Stimulated activated naive CD8-positive, alpha-beta T cell treated with anti-CD3 and anti-CD28 coated beads, Interleukin-15, amount 100 ng/mL, for 72 hours (primary cell): ENCODE data around the gene RAD51B.
"Not testable (repeated sequence)": the region's sequence is repeated elsewhere in the genome, so short reads cannot be mapped to it uniquely, and the experiment has no call there.

ENCODE experiments used
- ATAC-seq: fragments of 150-1000 bp; cut with Tn5 transposase; 2 replicates; pipeline ENCODE4 v1.10.0; 2021; ENCODE audit warnings: mild to moderate bottlenecking, moderate library complexity
- DNase-seq, 2 donors: peaks; one replicate each; pipeline ENCODE4 v3.0.0; 2021 to 2022
- H3K27ac Mint-ChIP-seq, 2 donors: one replicate each; pipeline ENCODE4 v1.8.0; 2022; ENCODE audit warnings: mild to moderate bottlenecking in 2 of 2, mixed read lengths in 2 of 2, moderate library complexity in 2 of 2
- H3K27me3 Mint-ChIP-seq: one replicate; pipeline ENCODE4 v1.8.0; 2022; ENCODE audit warnings: mixed read lengths
- H3K4me1 Mint-ChIP-seq: one replicate; pipeline ENCODE4 v1.8.0; 2022; ENCODE audit warnings: mild to moderate bottlenecking, mixed read lengths
- H3K4me3 Mint-ChIP-seq, 2 donors: one replicate each; pipeline ENCODE4 v1.8.0; 2022; ENCODE audit warnings: mild to moderate bottlenecking in 2 of 2, mixed read lengths in 2 of 2, moderate library complexity in 1 of 2
- H3K9me3 Mint-ChIP-seq, 2 donors: one replicate each; pipeline ENCODE4 v1.8.0; 2022; ENCODE audit warnings: mixed read lengths in 2 of 2

Gene RAD51B

DNA sequence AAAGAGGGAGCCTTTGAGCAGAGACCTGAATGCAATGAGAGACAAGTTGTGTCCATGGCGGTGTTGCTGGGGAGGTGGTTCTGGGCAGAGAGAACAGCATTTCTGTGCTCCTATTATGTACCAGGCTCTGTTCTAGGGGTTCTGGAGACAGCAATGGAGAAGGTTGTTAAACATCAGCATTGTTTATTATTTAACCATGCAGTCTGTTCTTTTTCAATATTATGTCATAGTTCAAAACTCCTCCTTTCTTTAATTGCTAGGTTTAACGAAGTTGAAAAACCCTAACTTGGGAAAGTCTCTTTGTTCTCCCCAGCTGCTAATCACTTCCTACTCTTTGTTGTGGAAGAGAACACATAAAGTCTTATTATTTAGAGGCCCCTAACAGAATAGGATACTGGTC, 279.3 kb downstream of the RAD51B start:
- no peaks in the 10 kb centered on the region for H3K27me3 Mint-ChIP-seq
- H3K4me3 Mint-ChIP-seq = no peak overlapping the region
- H3K4me1 Mint-ChIP-seq = peaks cover 5% of the 10 kb centered on the region

GRCh38 chr14:68099495-68100045, 280.0 kb downstream of the RAD51B start:
- Mint-ChIP-seq H3K27me3 (no peaks in the 10 kb centered on the region), H3K4me3 (no peak overlapping the region), H3K9me3 (peaks cover 34 to 52% of the 10 kb centered on the region in 2 donors), H3K27ac (no peak overlapping the region), H3K4me1 (no peaks in the 10 kb centered on the region)
- DNase-seq (no peak), ATAC-seq (no peak)

More for the DNA sequence above, 279.3 kb downstream of the RAD51B start:
- DNase-seq = no peak
- no peak for ATAC-seq
- no peak overlapping the region for H3K27ac Mint-ChIP-seq
- H3K9me3 Mint-ChIP-seq = peaks cover 34 to 52% of the 10 kb centered on the region in 2 donors

DNA sequence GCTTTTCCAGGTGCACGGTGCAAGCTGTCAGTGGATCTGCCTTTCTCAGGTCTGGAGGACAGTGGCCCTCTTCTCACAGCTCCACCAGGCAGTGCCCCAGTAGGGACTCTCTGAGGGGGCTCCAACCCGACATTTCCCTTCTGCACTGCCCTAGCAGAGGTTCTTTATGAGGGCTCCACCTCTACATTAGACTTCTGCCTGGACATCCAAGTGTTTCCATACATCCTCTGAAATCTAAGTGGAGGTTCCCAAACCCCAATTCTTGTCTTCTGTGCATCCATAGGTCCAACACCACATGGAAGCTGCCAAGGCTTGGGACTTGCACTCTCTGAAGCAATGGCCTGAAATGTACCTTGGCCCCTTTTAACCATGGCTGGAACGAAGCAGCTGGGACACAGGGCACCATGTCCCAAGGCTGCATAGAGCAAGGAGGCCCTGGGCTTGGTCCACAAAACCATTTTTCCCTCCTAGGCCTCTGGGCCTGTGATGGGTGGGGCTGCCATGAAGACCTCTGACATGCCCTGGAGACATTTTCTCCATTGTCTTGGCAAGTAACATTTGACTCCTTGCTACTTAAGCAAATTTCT, 282.2 kb downstream of the RAD51B start:
- not testable (repeated sequence) for H3K27ac Mint-ChIP-seq, DNase-seq, H3K4me1 Mint-ChIP-seq, H3K4me3 Mint-ChIP-seq, H3K27me3 Mint-ChIP-seq, ATAC-seq
- peaks cover 34 to 52% of the 10 kb centered on the region in 2 donors for H3K9me3 Mint-ChIP-seq

- Mint-ChIP-seq H3K4me3 (no peak overlapping the region), H3K27ac (no peak overlapping the region), H3K4me1 (no peaks in the 10 kb centered on the region), H3K9me3 (peaks cover 26 to 36% of the 10 kb centered on the region in 2 donors), H3K27me3 (no peaks in the 10 kb centered on the region)
- no peak for DNase-seq
- ATAC-seq = no peak
These were observed 284.3 kb downstream of the RAD51B start for GRCh38 chr14:68103853-68104252.

DNA sequence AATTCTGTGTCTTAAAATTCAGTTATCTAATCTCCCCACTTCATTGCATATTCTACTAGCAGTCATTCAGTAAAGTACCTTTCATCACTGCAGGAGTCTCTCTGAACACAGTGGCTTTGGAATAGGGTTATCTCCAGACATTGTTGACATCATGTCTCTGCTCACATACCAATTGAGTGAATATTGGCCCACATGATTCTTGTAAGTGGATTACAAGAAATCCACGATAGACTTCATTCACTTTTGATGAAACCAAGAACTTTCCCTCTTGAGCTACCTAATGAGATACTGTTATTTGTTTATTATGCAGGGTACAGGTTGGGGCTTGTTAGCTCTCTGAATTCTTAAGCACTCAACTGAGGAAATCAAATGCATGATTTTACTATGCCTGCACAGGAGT, 284.9 kb downstream of the RAD51B start:
- peaks cover 6% of the 10 kb centered on the region for H3K4me1 Mint-ChIP-seq
- ATAC-seq (no peak), DNase-seq (no peak)
- no peak overlapping the region for H3K27ac Mint-ChIP-seq
- H3K4me3 Mint-ChIP-seq = no peak overlapping the region
- H3K9me3 Mint-ChIP-seq = peaks cover 19 to 34% of the 10 kb centered on the region in 2 donors
- no peaks in the 10 kb centered on the region for H3K27me3 Mint-ChIP-seq

- Mint-ChIP-seq H3K4me3 (no peak overlapping the region), H3K27me3 (no peaks in the 10 kb centered on the region), H3K27ac (no peak overlapping the region), H3K4me1 (peaks cover 16% of the 10 kb centered on the region), H3K9me3 (peaks cover 10 to 23% of the 10 kb centered on the region in 2 donors)
- DNase-seq (no peak), ATAC-seq (no peak)
These were observed 286.2 kb downstream of the RAD51B start for GRCh38 chr14:68105816-68106215.

DNA sequence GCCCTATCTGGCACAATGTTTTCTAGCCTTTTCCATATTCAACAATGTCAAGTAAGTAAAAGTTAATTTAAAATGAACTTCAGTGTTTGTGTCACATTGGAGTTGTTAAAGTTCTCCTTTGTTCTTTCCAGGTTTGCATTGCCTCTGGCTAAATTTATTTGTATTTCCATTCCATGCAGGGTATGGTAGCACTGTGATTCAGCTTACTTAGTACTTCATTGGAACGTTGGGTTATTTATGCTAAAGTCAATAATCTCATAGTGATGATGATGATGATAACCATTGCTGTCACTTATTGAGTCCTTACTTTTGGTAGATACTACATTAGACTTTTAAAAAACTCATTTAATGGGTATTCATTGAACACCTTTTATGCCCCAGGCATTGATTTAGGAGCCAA, 286.9 kb downstream of the RAD51B start:
- peaks cover 23% of the 10 kb centered on the region for H3K4me1 Mint-ChIP-seq
- no peak overlapping the region for H3K4me3 Mint-ChIP-seq
- H3K27ac Mint-ChIP-seq = no peak overlapping the region
- no peaks in the 10 kb centered on the region for H3K27me3 Mint-ChIP-seq
- peaks cover 8 to 16% of the 10 kb centered on the region in 2 donors for H3K9me3 Mint-ChIP-seq
- DNase-seq (no peak), ATAC-seq (no peak)

GRCh38 chr14:68106905-68107304, 287.3 kb downstream of the RAD51B start:
- ATAC-seq (no peak), DNase-seq (no peak)
- peaks cover 8 to 12% of the 10 kb centered on the region in 2 donors for H3K9me3 Mint-ChIP-seq
- no peaks in the 10 kb centered on the region for H3K27me3 Mint-ChIP-seq
- H3K4me3 Mint-ChIP-seq = no peak overlapping the region
- peaks cover 25% of the 10 kb centered on the region for H3K4me1 Mint-ChIP-seq
- H3K27ac Mint-ChIP-seq = no peak overlapping the region

DNA sequence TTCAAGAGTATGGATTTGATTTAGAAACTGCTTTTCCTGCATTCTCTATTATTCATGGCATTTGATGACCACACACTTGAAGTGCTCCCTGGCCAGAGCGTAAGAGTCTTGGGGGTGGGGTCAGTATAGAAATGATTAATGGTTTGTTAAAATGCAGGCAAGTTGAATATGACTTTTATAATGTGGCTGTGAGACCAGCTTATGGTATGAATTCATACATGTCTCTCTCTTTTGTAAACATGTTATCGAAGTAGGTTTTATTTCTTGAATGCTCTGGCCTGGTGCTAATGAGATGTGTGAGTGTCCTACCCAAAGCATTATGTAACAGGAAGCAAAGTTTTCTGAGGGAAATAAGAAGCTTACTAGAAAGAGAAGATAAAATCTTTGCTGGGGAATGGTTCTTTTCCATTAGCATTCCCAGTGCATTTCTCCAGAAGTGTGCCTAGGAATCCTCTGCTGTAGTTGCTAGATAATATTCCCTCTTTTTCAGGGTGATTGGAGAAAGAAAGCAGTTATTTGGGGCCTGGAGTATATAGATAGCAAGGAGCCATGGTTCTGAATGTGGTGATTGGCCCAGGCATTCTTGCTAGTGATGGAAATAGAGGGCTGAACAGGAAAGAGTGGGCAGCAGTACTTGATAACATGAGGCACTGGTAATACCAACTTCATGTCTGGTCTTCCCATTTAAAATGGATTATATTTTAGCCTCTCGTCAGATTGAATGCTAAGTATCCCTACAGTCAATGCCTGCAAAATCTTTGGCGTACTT, 289.7 kb downstream of the RAD51B start:
- H3K9me3 Mint-ChIP-seq = no peaks in the 10 kb centered on the region
- ATAC-seq (no peak), DNase-seq (no peak)
- peaks cover 25% of the 10 kb centered on the region for H3K4me1 Mint-ChIP-seq
- H3K4me3 Mint-ChIP-seq = no peak overlapping the region
- no peak overlapping the region for H3K27ac Mint-ChIP-seq
- no peaks in the 10 kb centered on the region for H3K27me3 Mint-ChIP-seq

DNA sequence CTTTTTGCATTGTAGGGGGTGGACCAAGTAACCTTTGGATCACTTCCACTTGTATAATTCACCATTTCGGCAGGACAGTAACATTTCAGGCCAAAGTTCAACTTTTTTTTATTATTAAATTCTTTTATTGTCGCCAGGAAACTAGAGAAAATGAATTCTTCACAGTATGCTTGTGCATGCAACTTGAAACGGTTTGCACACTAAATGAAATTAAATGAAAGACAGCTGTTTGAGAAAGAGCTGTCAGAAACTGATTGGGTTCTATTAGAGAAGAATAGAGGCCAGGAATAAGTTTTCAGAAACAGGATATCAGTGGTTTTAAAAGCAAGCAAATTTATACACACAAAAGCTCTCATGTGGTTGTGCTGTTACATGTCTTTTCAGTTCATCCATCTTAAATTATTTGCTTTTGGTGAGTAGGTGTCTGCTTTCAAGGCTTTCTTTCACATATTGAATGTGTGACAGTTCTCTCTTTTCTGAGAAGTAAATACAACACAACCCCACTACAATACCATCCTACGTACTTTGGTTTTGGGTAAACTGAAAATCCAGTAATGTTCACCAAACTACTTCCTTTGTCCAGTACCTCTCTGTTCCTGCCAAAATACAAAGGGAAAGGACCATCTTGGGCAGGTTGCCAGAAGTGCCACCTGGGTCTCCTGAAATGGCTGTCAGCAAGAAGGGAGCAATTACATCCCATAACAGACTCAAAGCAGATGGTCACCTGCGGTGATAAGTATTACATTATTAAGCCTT, 291.7 kb downstream of the RAD51B start:
- Mint-ChIP-seq H3K4me3 (no peak overlapping the region), H3K27ac (no peak overlapping the region), H3K4me1 (peaks cover 25% of the 10 kb centered on the region), H3K27me3 (no peaks in the 10 kb centered on the region), H3K9me3 (no peaks in the 10 kb centered on the region)
- DNase-seq = no peak
- ATAC-seq = no peak

GRCh38 chr14:68111853-68112270, 292.3 kb downstream of the RAD51B start:
- no peak for ATAC-seq
- no peak overlapping the region for H3K27ac Mint-ChIP-seq
- H3K4me1 Mint-ChIP-seq = peaks cover 25% of the 10 kb centered on the region
- no peak overlapping the region for H3K4me3 Mint-ChIP-seq
- no peak for DNase-seq
- H3K9me3 Mint-ChIP-seq = no peaks in the 10 kb centered on the region
- H3K27me3 Mint-ChIP-seq = no peaks in the 10 kb centered on the region

GRCh38 chr14:68112442-68112841, 292.9 kb downstream of the RAD51B start:
- no peak overlapping the region for H3K27ac Mint-ChIP-seq

GRCh38 chr14:68113343-68113930, 293.9 kb downstream of the RAD51B start:
- DNase-seq = no peak

More at GRCh38 chr14:68112442-68112841, 292.9 kb downstream of the RAD51B start:
- Mint-ChIP-seq H3K9me3 (no peaks in the 10 kb centered on the region), H3K4me3 (no peak overlapping the region), H3K27me3 (no peaks in the 10 kb centered on the region), H3K4me1 (peaks cover 25% of the 10 kb centered on the region)
- ATAC-seq (no peak), DNase-seq (no peak)

DNA sequence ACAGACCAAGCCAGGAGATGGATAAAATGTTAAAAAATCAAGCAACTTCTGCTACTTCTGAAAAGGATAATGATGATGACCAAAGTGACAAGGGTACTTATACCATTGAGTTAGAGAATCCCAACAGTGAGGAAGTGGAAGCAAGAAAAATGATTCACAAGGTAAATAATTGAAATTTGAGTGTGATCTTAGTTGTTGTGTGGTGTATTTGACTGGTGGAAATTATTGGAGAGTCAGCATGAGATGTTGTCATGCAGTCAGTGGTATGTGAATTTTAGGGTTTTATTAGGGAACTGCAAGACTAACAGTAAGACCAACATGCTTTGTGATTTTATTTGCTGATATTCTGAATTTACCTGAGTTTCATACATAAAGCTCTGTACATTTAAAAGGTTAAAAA, 296.4 kb downstream of the RAD51B start:
- H3K4me3 Mint-ChIP-seq, ATAC-seq, H3K27me3 Mint-ChIP-seq, H3K27ac Mint-ChIP-seq, H3K9me3 Mint-ChIP-seq, H3K4me1 Mint-ChIP-seq, DNase-seq: not testable (repeated sequence)

More at GRCh38 chr14:68113343-68113930, 293.9 kb downstream of the RAD51B start:
- ATAC-seq = no peak
- Mint-ChIP-seq H3K4me1 (peaks cover 25% of the 10 kb centered on the region), H3K9me3 (no peaks in the 10 kb centered on the region), H3K4me3 (no peak overlapping the region), H3K27ac (no peak overlapping the region), H3K27me3 (no peaks in the 10 kb centered on the region)

GRCh38 chr14:68122651-68123050, 303.1 kb downstream of the RAD51B start:
- Mint-ChIP-seq H3K27ac (no peak overlapping the region), H3K9me3 (peaks cover 0 to 8% of the 10 kb centered on the region in 2 donors), H3K4me3 (no peak overlapping the region), H3K27me3 (no peaks in the 10 kb centered on the region), H3K4me1 (no peaks in the 10 kb centered on the region)
- ATAC-seq = no peak
- no peak for DNase-seq
